ENCODE data around the gene XRCC1. TPM values are rescaled to one million over a fixed set of nuclear protein-coding genes. Genes with fewer than 3 reads are reported as not detected.

Gene XRCC1
- total RNA-seq, 2 donors from 2014 or later = 24.3 to 30.2 TPM

DNA sequence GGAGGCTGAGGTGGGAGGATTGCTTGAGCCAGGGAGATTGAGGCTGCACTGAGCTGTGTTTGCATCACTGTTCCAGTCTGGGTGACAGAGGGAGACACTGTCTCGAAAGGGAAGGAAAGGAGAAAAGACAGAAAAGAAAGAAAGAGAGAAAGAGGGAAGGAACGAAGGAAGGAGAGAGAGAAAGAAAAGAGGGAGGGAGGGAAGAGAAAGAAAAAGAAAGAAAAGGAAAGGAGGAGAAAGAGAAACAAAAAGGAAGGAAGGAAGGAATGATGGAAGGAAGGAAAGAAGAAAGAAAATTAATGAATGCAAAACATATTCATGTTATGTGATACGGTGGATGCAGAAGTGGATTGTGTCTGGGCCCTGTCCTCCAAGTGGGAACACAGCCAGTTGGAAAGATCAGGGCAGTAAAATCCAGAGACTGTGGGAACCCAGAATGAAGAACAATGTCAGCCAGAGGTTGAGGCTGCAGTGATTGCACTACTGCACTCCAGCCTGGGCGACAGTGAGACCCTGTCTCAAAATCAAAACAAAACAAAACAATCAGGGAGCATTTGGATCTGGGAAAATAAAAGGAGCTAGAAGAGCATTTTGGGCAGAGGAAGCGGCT, 77.0 kb downstream of the XRCC1 start:
- no peak overlapping the region for H3K27ac ChIP-seq
- ATAC-seq (ENCODE audit: insufficient number of reproducible peaks, low FRiP score, low read depth) = no peak
- TF ChIP-seq CTCF (IDR thresholded peaks at IDR 0.05) = no peak

GRCh38 chr19:43496960-43497359, 78.4 kb downstream of the XRCC1 start:
- DNase-seq (ENCODE audit: low spot score) = no peak
- no peaks in the 10 kb centered on the region for H3K4me1 ChIP-seq (ENCODE audit: control insufficient read depth in 1 of 2, low read depth in 2 of 2)
- H3K27ac ChIP-seq = no peak overlapping the region
- H3K36me3 ChIP-seq = peaks cover 10% of the 10 kb centered on the region
- no peak for TF ChIP-seq CTCF (IDR thresholded peaks at IDR 0.05)
- H3K9me3 ChIP-seq = no peaks in the 10 kb centered on the region
- H3K27me3 ChIP-seq (replicated peaks; ENCODE audit: insufficient read depth) = no peaks in the 10 kb centered on the region
- H3K4me3 ChIP-seq = no peak overlapping the region
- no peak for ATAC-seq (ENCODE audit: insufficient number of reproducible peaks, low FRiP score, low read depth)

More for the DNA sequence above, 77.0 kb downstream of the XRCC1 start:
- Histone ChIP-seq H3K9me3 (no peaks in the 10 kb centered on the region), H3K36me3 (peaks cover 10% of the 10 kb centered on the region), H3K27me3 (replicated peaks; ENCODE audit: insufficient read depth) (no peaks in the 10 kb centered on the region), H3K4me1 (ENCODE audit: control insufficient read depth in 1 of 2, low read depth in 2 of 2) (no peaks in the 10 kb centered on the region), H3K4me3 (no peak overlapping the region)
- no peak for DNase-seq (ENCODE audit: low spot score)

GRCh38 chr19:43495082-43495481, 80.2 kb downstream of the XRCC1 start:
- H3K27ac ChIP-seq = no peak overlapping the region
- no peaks in the 10 kb centered on the region for H3K9me3 ChIP-seq
- no peaks in the 10 kb centered on the region for H3K27me3 ChIP-seq (replicated peaks; ENCODE audit: insufficient read depth)
- H3K4me1 ChIP-seq (ENCODE audit: control insufficient read depth in 1 of 2, low read depth in 2 of 2) = no peaks in the 10 kb centered on the region
- no peak for TF ChIP-seq CTCF (IDR thresholded peaks at IDR 0.05)
- H3K36me3 ChIP-seq = peaks cover 10% of the 10 kb centered on the region
- no peak overlapping the region for H3K4me3 ChIP-seq
- DNase-seq (ENCODE audit: low spot score) = no peak
- no peak for ATAC-seq (ENCODE audit: insufficient number of reproducible peaks, low FRiP score, low read depth)

Other genes with a start within 250 kb of the XRCC1 start
- gene CD177, start 221.8 kb downstream of the XRCC1 start, total RNA-seq = 1 to 10 TPM in 1 of 2 donors, not detected in 1; 3.5 TPM
- gene TEX101, start 160.6 kb downstream of the XRCC1 start, total RNA-seq = not detected
- under 1 TPM in 1 of 2 donors, not detected in 1; 0.41 TPM for gene LYPD3, start 109.9 kb downstream of the XRCC1 start, total RNA-seq
- 10 to 100 TPM; 10.0 to 14.7 TPM for gene PHLDB3, start 70.8 kb downstream of the XRCC1 start, total RNA-seq
- 10 to 100 TPM; 42.0 to 45.9 TPM for gene ETHE1, start 48.3 kb downstream of the XRCC1 start, total RNA-seq
- 1 to 10 TPM in 1 of 2 donors, not detected in 1; 1.6 TPM for gene ZNF575, start 42.3 kb downstream of the XRCC1 start, total RNA-seq
- gene PINLYP, start 274 bp upstream of the XRCC1 start, total RNA-seq = 10 to 100 TPM in 1 of 2 donors, 1 to 10 TPM in 1; 6.6 to 11.9 TPM
- 10 to 100 TPM; 24.4 to 37.2 TPM for gene IRGQ, start 20.6 kb upstream of the XRCC1 start, total RNA-seq
- 10 to 100 TPM in 1 of 2 donors, 1 to 10 TPM in 1; 4.6 to 20.2 TPM for gene ZNF576, start 21.1 kb upstream of the XRCC1 start, total RNA-seq
- gene SRRM5, start 36.6 kb upstream of the XRCC1 start, total RNA-seq = under 1 TPM in 1 of 2 donors, not detected in 1; 0.56 TPM
- 10 to 100 TPM; 24.1 to 37.8 TPM for gene ZNF428, start 44.1 kb upstream of the XRCC1 start, total RNA-seq
- 1 to 10 TPM; 1.9 to 5.6 TPM for gene CADM4, start 64.3 kb upstream of the XRCC1 start, total RNA-seq
- gene PLAUR, start 94.6 kb upstream of the XRCC1 start, total RNA-seq = 10 to 100 TPM; 48.5 to 82.5 TPM
- not detected for gene IRGC, start 140.5 kb upstream of the XRCC1 start, total RNA-seq
- 10 to 100 TPM; 18.3 to 49.1 TPM for gene SMG9, start 179.4 kb upstream of the XRCC1 start, total RNA-seq
- 1 to 10 TPM; 2.8 to 3.5 TPM for gene KCNN4, start 205.4 kb upstream of the XRCC1 start, total RNA-seq
- gene LYPD5, start 226.9 kb upstream of the XRCC1 start, total RNA-seq = 1 to 10 TPM; 5.9 to 6.5 TPM